ENCODE data around the gene UBALD2. TPM values are rescaled to one million over a fixed set of nuclear protein-coding genes. Genes with fewer than 3 reads are reported as not detected.

The UBALD2 gene
- total RNA-seq, 1 donor from 2014 or later = 13.2 TPM

GRCh38 chr17:76232342-76232741 is 32.8 kb upstream of the UBALD2 start:
- TF ChIP-seq, protein P1, sequence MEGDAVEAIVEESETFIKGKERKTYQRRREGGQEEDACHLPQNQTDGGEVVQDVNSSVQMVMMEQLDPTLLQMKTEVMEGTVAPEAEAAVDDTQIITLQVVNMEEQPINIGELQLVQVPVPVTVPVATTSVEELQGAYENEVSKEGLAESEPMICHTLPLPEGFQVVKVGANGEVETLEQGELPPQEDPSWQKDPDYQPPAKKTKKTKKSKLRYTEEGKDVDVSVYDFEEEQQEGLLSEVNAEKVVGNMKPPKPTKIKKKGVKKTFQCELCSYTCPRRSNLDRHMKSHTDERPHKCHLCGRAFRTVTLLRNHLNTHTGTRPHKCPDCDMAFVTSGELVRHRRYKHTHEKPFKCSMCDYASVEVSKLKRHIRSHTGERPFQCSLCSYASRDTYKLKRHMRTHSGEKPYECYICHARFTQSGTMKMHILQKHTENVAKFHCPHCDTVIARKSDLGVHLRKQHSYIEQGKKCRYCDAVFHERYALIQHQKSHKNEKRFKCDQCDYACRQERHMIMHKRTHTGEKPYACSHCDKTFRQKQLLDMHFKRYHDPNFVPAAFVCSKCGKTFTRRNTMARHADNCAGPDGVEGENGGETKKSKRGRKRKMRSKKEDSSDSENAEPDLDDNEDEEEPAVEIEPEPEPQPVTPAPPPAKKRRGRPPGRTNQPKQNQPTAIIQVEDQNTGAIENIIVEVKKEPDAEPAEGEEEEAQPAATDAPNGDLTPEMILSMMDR (IDR thresholded peaks at IDR 0.05) = no peak
- H3K4me3 Mint-ChIP-seq (ENCODE audit: unreplicated experiment) = no peak overlapping the region
- H3K4me1 Mint-ChIP-seq (ENCODE audit: low read depth) = peaks cover 4% of the 10 kb centered on the region
- peaks cover 12% of the 10 kb centered on the region for H3K27me3 Mint-ChIP-seq (ENCODE audit: low read depth)
- H3K9me3 Mint-ChIP-seq (ENCODE audit: low read depth) = no peaks in the 10 kb centered on the region
- DNase-seq (ENCODE audit: low spot score) = no peak
- peaks cover 4% of the 10 kb centered on the region for H3K36me3 Mint-ChIP-seq (ENCODE audit: low read depth)
- H3K27ac Mint-ChIP-seq (ENCODE audit: unreplicated experiment) = no peak overlapping the region

GRCh38 chr17:76233588-76234353 is 31.4 kb upstream of the UBALD2 start:
- Mint-ChIP-seq H3K4me3 (ENCODE audit: unreplicated experiment) (no peak overlapping the region), H3K4me1 (ENCODE audit: low read depth) (peaks cover 4% of the 10 kb centered on the region), H3K27ac (ENCODE audit: unreplicated experiment) (no peak overlapping the region), H3K36me3 (ENCODE audit: low read depth) (no peaks in the 10 kb centered on the region), H3K9me3 (ENCODE audit: low read depth) (no peaks in the 10 kb centered on the region), H3K27me3 (ENCODE audit: low read depth) (peaks cover 7% of the 10 kb centered on the region)
- TF ChIP-seq, protein P1 (IDR thresholded peaks at IDR 0.05) = no peak
- DNase-seq (ENCODE audit: low spot score) = no peak

GRCh38 chr17:76234354-76234679 is 30.8 kb upstream of the UBALD2 start:
- Mint-ChIP-seq H3K4me1 (ENCODE audit: low read depth) (peaks cover 4% of the 10 kb centered on the region), H3K9me3 (ENCODE audit: low read depth) (no peaks in the 10 kb centered on the region), H3K4me3 (ENCODE audit: unreplicated experiment) (no peak overlapping the region), H3K27me3 (ENCODE audit: low read depth) (peaks cover 4% of the 10 kb centered on the region), H3K36me3 (ENCODE audit: low read depth) (no peaks in the 10 kb centered on the region), H3K27ac (ENCODE audit: unreplicated experiment) (no peak overlapping the region)
- TF ChIP-seq, protein P1 (IDR thresholded peaks at IDR 0.05) = no peak
- DNase-seq (ENCODE audit: low spot score) = no peak

- Mint-ChIP-seq H3K27me3 (ENCODE audit: low read depth) (no peaks in the 10 kb centered on the region), H3K36me3 (ENCODE audit: low read depth) (no peaks in the 10 kb centered on the region), H3K27ac (ENCODE audit: unreplicated experiment) (no peak overlapping the region), H3K9me3 (ENCODE audit: low read depth) (no peaks in the 10 kb centered on the region), H3K4me3 (ENCODE audit: unreplicated experiment) (no peak overlapping the region), H3K4me1 (ENCODE audit: low read depth) (peaks cover 6% of the 10 kb centered on the region)
- no peak for DNase-seq (ENCODE audit: low spot score)
- TF ChIP-seq, protein P1 (IDR thresholded peaks at IDR 0.05) = no peak
Observed at GRCh38 chr17:76235883-76236282, 29.3 kb upstream of the UBALD2 start.

DNA sequence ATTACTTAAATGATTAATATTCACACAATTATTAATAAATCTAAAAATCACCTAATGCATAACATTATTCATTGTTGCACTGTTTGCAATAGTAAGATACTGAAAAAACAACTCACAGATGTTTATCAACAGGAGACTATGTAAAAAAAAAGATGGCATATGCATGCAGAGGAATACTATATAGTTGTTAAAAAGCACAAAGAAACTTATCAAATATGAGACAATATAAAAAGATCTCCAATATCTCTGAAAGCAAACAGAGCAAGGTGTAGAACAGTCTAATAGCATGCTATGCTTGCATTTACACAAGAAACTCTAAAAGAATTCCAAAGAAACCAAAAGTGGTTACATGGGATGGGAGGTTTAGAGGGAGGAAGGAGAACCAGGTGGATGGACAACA is 28.5 kb upstream of the UBALD2 start:
- Mint-ChIP-seq H3K9me3 (ENCODE audit: low read depth) (no peaks in the 10 kb centered on the region), H3K27me3 (ENCODE audit: low read depth) (peaks cover 2% of the 10 kb centered on the region), H3K36me3 (ENCODE audit: low read depth) (no peaks in the 10 kb centered on the region), H3K4me3 (ENCODE audit: unreplicated experiment) (no peak overlapping the region), H3K27ac (ENCODE audit: unreplicated experiment) (no peak overlapping the region), H3K4me1 (ENCODE audit: low read depth) (peaks cover 11% of the 10 kb centered on the region)
- DNase-seq (ENCODE audit: low spot score) = no peak
- TF ChIP-seq, protein P1 (IDR thresholded peaks at IDR 0.05) = no peak

Measured in chondrocyte (in vitro differentiated cells).